HEK293 (cell line): ENCODE results near the gene EDA.

Source experiments
- IKZF3 ChIP-seq: fragments of 450-650 bp; IDR thresholded peaks from 2 replicates; pipeline ENCODE4 v1.5.0; 2018; ENCODE audit warnings: missing biosample characterization, mild to moderate bottlenecking, missing genetic modification characterization, moderate library complexity
- REPIN1 ChIP-seq: fragments of 450-650 bp; formaldehyde crosslinking; IDR thresholded peaks from 2 replicates; pipeline ENCODE4 v1.5.1; 2017; ENCODE audit warnings: missing biosample characterization, missing genetic modification characterization, low read depth
- SETDB1 ChIP-seq: IDR thresholded peaks from one replicate; pipeline ENCODE4 v1.6.1; 2017; ENCODE audit warnings: mild to moderate bottlenecking, low read length, moderate library complexity, mixed read lengths; ENCODE audit not compliant: insufficient read length
- ZBTB17 ChIP-seq: fragments of 450-650 bp; formaldehyde crosslinking; IDR thresholded peaks from 2 replicates; pipeline ENCODE4 v1.5.1; 2016; ENCODE audit warnings: missing biosample characterization, missing genetic modification characterization
- ZFP37 ChIP-seq: fragments of 450-650 bp; formaldehyde crosslinking; IDR thresholded peaks from 2 replicates; pipeline ENCODE4 v1.5.1; 2016; ENCODE audit warnings: missing biosample characterization, missing genetic modification characterization
- ZNF157 ChIP-seq: fragments of 450-650 bp; formaldehyde crosslinking; IDR thresholded peaks from 2 replicates; pipeline ENCODE4 v1.5.1; 2016; ENCODE audit warnings: missing biosample characterization, missing genetic modification characterization
- ZNF274 ChIP-seq, 2 experiments: fragments of 200-500 bp in 1 of 2; fragments of 450-650 bp in 1 of 2; sonication (Bioruptor generic) in 1 of 2; formaldehyde crosslinking in 1 of 2; IDR thresholded peaks; 2 replicates each; pipeline versions ENCODE4 v1.5.1 to v1.6.1; 2014 to 2016; ENCODE audit warnings: borderline replicate concordance in 1 of 2, inconsistent platforms in 1 of 2, low read length in 1 of 2, missing biosample characterization in 1 of 2, missing genetic modification characterization in 1 of 2
- ZNF362 ChIP-seq: fragments of 450-650 bp; formaldehyde crosslinking; IDR thresholded peaks from 2 replicates; pipeline ENCODE4 v1.5.1; 2016; ENCODE audit warnings: missing biosample characterization, missing genetic modification characterization
- ZNF768 ChIP-seq: fragments of 450-650 bp; formaldehyde crosslinking; IDR thresholded peaks from 2 replicates; pipeline ENCODE4 v1.5.1; 2018; ENCODE audit warnings: missing biosample characterization, mild to moderate bottlenecking, missing genetic modification characterization
- TF ChIP-seq, protein P1 (sequence below): fragments of 450-650 bp; formaldehyde crosslinking; IDR thresholded peaks from 2 replicates; pipeline ENCODE4 v1.5.1; 2016; ENCODE audit warnings: missing biosample characterization, missing genetic modification characterization

GRCh38 chrX:70079870-70080269 lies 464.0 kb downstream of the EDA start:
- TF ChIP-seq ZFP37 (tag by site-specific recombination) (no peak), SETDB1 (no peak), ZNF768 (no peak), ZBTB17 (no peak), REPIN1 (no peak), IKZF3 (no peak), ZNF157 (tag by site-specific recombination) (no peak), ZNF274 (IDR thresholded peaks at IDR 0.05; ENCODE audit: low read length) (no peak), ZNF274 (tag by site-specific recombination; IDR thresholded peaks at IDR 0.05; ENCODE audit: borderline replicate concordance) (no peak), ZNF362 (tag by site-specific recombination) (no peak)
- TF ChIP-seq, protein P1, sequence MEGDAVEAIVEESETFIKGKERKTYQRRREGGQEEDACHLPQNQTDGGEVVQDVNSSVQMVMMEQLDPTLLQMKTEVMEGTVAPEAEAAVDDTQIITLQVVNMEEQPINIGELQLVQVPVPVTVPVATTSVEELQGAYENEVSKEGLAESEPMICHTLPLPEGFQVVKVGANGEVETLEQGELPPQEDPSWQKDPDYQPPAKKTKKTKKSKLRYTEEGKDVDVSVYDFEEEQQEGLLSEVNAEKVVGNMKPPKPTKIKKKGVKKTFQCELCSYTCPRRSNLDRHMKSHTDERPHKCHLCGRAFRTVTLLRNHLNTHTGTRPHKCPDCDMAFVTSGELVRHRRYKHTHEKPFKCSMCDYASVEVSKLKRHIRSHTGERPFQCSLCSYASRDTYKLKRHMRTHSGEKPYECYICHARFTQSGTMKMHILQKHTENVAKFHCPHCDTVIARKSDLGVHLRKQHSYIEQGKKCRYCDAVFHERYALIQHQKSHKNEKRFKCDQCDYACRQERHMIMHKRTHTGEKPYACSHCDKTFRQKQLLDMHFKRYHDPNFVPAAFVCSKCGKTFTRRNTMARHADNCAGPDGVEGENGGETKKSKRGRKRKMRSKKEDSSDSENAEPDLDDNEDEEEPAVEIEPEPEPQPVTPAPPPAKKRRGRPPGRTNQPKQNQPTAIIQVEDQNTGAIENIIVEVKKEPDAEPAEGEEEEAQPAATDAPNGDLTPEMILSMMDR (tag by site-specific recombination), result no peak
